ENCODE data around the gene DEPDC1B.
A peak's percentile ranks its signal among the peaks of the same experiment; 100 is the strongest.
"Not testable (repeated sequence)": the region's sequence is repeated elsewhere in the genome, so short reads cannot be mapped to it uniquely, and the experiment has no call there.

DEPDC1B gene

GRCh38 chr5:60583616-60584015 lies 116.3 kb downstream of the DEPDC1B start:
- in situ Hi-C loops (cut with HindIII; ENCODE audit: low pct_ligation_motif_present, low sequenced_read_pairs) = no loop called here
- no peak for TF ChIP-seq CTCF (IDR thresholded peaks at IDR 0.05; ENCODE audit: low read depth, low read length, missing control alignments)

DNA sequence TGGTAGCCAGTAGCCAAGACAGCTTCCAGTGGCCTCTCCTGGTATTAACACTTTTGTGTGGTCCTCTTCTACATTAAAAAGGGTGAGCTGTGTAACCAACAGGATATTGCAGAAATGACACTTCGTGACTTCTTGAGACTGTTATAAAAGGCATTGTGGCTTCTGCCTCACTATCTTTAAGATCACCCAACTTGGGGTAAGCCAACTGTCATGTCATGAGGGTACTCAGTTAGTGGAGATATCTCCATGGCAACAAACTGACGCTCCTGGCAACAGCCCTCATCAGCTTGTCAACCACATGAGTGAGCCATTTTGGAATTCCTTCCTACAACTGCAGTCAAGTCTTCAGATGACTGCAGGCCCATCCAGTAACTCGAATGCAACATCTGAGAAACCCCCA lies 121.7 kb downstream of the DEPDC1B start:
- no peaks in the 10 kb centered on the region for H3K36me3 ChIP-seq (replicated peaks)
- no peak for DNase-seq
- no peak for TF ChIP-seq CTCF (IDR thresholded peaks at IDR 0.05; ENCODE audit: low read depth, low read length, missing control alignments)
- H3K4me3 ChIP-seq (ENCODE audit: low read depth, low read length) = no peak overlapping the region
- H3K27me3 ChIP-seq (replicated peaks) = no peaks in the 10 kb centered on the region
- in situ Hi-C loops (cut with HindIII; ENCODE audit: low pct_ligation_motif_present, low sequenced_read_pairs) = no loop called here
- no peak overlapping the region for H3K27ac ChIP-seq

More at GRCh38 chr5:60583616-60584015, 116.3 kb downstream of the DEPDC1B start:
- Histone ChIP-seq H3K27ac (no peak overlapping the region), H3K4me3 (ENCODE audit: low read depth, low read length) (no peak overlapping the region), H3K27me3 (replicated peaks) (no peaks in the 10 kb centered on the region), H3K36me3 (replicated peaks) (no peaks in the 10 kb centered on the region)
- DNase-seq = no peak

DNA sequence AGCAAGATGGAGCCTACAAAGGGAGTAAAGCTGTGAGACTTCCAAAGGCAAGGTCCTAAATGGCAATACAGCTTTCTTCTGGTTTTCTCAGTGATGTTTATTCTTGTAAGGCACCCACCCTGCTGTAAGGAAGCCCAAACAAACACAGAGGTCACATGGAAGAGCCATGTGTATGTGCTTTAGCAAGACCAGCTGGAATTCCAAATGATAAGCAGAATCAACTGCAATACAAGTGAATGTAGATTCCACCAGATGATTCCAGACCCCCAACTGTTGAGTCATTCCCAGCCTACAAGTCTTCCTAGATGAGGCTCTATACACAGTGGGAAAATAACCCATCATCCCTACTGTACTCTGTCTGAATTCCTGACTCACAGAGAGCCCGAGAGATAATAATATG lies 122.8 kb downstream of the DEPDC1B start:
- in situ Hi-C loops (cut with HindIII; ENCODE audit: low pct_ligation_motif_present, low sequenced_read_pairs) = no loop called here
- H3K36me3 ChIP-seq (replicated peaks) = no peaks in the 10 kb centered on the region
- peak; percentile 89 for DNase-seq
- H3K27me3 ChIP-seq (replicated peaks) = no peaks in the 10 kb centered on the region
- peak overlapping the region; percentile 31 for H3K27ac ChIP-seq
- H3K4me3 ChIP-seq (ENCODE audit: low read depth, low read length) = no peak overlapping the region
- TF ChIP-seq CTCF (IDR thresholded peaks at IDR 0.05; ENCODE audit: low read depth, low read length, missing control alignments) = no peak

- no peak overlapping the region for H3K27ac ChIP-seq
- no peaks in the 10 kb centered on the region for H3K27me3 ChIP-seq (replicated peaks)
- in situ Hi-C loops (cut with HindIII; ENCODE audit: low pct_ligation_motif_present, low sequenced_read_pairs) = no loop called here
- no peak for TF ChIP-seq CTCF (IDR thresholded peaks at IDR 0.05; ENCODE audit: low read depth, low read length, missing control alignments)
- DNase-seq = no peak
- H3K36me3 ChIP-seq (replicated peaks) = no peaks in the 10 kb centered on the region
- H3K4me3 ChIP-seq (ENCODE audit: low read depth, low read length) = no peak overlapping the region
Observed at GRCh38 chr5:60576425-60576824, 123.5 kb downstream of the DEPDC1B start.

DNA sequence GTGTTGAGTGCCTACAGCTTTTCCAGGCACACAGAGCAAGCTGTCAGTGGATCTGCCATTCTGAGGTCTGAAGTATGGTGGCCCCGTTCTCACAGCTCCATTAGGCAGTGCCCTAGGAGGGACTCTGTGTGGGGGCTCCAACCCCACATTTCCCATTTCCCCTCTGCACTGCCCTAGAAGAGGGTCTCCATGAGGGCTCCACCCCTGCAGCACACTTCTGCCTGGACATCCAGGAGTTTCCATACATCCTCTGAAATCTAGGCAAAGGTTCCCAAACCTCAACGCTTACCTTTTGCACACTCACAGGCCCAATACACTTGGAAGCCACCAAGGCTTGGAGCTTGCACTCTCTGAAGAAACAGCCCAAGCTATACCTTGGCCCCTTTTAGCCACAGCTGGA lies 131.3 kb downstream of the DEPDC1B start:
- in situ Hi-C loops (cut with HindIII; ENCODE audit: low pct_ligation_motif_present, low sequenced_read_pairs) = no loop called here
- Histone ChIP-seq H3K4me3 (ENCODE audit: low read depth, low read length) (no peak overlapping the region), H3K27me3 (replicated peaks) (no peaks in the 10 kb centered on the region), H3K27ac (no peak overlapping the region), H3K36me3 (replicated peaks) (no peaks in the 10 kb centered on the region)
- no peak for DNase-seq
- TF ChIP-seq CTCF (IDR thresholded peaks at IDR 0.05; ENCODE audit: low read depth, low read length, missing control alignments) = no peak

- Histone ChIP-seq H3K36me3 (replicated peaks) (no peaks in the 10 kb centered on the region), H3K4me3 (ENCODE audit: low read depth, low read length) (no peak overlapping the region)
- in situ Hi-C loops (cut with HindIII; ENCODE audit: low pct_ligation_motif_present, low sequenced_read_pairs) = no loop called here
Observed at GRCh38 chr5:60563696-60564324, 136.2 kb downstream of the DEPDC1B start.

GRCh38 chr5:60553291-60553690 lies 146.7 kb downstream of the DEPDC1B start:
- H3K36me3 ChIP-seq (replicated peaks) = not testable (repeated sequence)

More at GRCh38 chr5:60563696-60564324, 136.2 kb downstream of the DEPDC1B start:
- Histone ChIP-seq H3K27ac (no peak overlapping the region), H3K27me3 (replicated peaks) (no peaks in the 10 kb centered on the region)
- TF ChIP-seq CTCF (IDR thresholded peaks at IDR 0.05; ENCODE audit: low read depth, low read length, missing control alignments) = no peak
- DNase-seq = no peak

More at GRCh38 chr5:60553291-60553690, 146.7 kb downstream of the DEPDC1B start:
- H3K27ac ChIP-seq; DNase-seq; H3K27me3 ChIP-seq (replicated peaks); in situ Hi-C loops (cut with HindIII; ENCODE audit: low pct_ligation_motif_present, low sequenced_read_pairs); H3K4me3 ChIP-seq (ENCODE audit: low read depth, low read length): not testable (repeated sequence)
